Amniotic stem cell (primary cell): ENCODE measurements around the gene TMEM94.
"Not testable (repeated sequence)": the region's sequence is repeated elsewhere in the genome, so short reads cannot be mapped to it uniquely, and the experiment has no call there.

ENCODE experiments used
- DNase-seq: peaks from one replicate; lab custom pipeline; 2025; lab: John Stamatoyannopoulos, UW

TMEM94 gene

GRCh38 chr17:75477490-75477862 is 21.0 kb downstream of the TMEM94 start:
- not testable (repeated sequence) for DNase-seq

DNA sequence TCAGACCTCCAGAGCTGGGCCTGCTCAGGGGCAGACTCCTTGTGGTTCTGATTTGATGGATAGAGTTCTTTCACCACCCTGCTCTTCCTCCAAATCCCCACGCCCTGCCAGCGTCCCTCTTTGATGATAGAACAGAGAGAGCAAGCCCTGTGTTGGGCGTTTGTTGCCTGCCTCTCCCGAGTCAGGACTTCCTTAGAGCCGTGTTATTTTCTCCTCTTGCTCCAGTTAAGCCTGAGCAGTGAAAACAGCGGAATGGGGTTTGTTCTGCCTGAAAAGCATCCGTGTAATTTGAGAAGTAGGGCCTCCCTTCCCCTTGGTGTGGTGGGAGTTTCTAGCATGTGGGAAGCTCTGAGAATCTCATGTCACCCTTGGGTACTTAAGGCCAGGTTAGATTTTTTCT is 22.1 kb downstream of the TMEM94 start:
- no peak for DNase-seq

DNA sequence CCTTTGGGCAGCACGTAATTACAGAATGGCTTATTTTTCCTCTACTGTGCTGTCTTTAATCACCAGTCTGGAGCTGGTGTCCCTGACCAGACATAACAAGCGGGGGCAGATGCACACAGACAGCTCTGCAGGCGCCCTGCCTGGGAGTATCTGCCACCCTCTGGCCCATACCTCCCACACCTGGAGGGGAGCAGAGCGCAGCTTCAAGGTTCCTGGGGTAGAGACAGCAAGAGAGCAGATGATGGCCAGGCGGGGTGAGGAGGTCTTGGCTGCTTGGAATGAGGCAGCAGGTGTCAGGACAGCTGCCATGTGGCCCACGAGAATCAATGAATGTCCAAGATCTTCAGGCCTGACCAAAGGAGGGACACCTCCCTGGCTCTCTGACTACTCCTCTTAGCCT is 23.8 kb downstream of the TMEM94 start:
- DNase-seq: no peak

GRCh38 chr17:75481194-75482068 is 25.0 kb downstream of the TMEM94 start:
- DNase-seq: no peak

DNA sequence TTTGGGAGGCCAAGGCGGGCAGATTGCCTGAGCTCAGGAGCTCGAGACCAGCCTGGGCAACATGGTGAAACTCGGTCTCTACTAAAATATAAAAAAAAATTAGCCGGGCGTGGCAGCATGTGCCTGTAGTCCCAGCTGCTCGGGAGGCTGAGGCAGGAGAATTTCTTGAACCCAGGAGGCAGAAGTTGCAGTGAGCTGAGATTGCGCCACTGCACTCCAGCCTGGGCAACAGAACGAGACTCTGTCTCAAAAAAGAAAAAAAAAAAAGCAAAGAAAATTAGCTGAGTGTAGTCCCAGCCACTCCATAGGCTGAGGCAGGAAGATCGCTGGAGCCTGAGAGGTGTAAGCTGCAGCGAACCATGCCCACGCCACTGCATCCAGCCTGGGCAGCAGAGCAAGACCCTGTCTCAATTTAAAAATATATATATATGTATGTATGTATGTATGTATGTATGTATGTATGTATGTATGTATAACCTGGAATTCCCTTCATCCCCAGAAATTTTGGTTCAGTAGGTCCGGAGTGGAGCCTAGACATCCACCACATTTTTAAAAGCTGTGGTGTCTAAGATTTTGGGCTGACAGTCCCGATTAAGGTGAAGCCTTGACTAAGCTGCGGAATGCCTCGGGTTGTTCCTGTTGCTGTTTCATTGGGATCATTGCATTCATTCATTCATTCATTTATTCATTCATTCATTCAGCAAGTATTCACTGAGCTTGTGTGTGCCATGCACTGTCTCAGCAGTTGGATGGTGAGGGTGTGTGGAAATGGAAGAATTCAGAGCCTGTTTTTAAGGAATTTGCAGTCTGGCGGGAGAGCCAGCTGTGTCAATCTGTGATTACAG is 25.9 kb downstream of the TMEM94 start:
- no peak for DNase-seq

DNA sequence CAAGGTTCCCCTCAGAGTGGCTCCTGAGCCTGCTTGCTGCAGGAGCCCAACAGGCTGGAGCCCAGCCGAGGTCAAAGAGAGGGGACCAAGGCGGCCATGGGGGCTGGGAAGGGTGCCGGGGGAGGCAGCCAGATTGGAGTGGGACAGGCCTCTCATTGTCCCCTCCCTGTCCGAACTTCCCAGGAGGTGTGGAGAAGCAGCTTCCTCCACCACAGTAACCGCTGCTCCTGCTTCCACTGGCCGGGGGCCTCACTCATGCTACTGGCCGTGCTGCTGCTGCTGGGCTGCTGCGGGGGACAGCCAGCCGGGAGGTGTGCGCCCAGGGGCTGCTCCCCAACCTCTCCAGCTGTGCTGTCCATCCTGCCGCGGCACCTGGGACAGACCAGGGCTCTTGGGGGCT is 29.3 kb downstream of the TMEM94 start:
- DNase-seq: no peak

DNA sequence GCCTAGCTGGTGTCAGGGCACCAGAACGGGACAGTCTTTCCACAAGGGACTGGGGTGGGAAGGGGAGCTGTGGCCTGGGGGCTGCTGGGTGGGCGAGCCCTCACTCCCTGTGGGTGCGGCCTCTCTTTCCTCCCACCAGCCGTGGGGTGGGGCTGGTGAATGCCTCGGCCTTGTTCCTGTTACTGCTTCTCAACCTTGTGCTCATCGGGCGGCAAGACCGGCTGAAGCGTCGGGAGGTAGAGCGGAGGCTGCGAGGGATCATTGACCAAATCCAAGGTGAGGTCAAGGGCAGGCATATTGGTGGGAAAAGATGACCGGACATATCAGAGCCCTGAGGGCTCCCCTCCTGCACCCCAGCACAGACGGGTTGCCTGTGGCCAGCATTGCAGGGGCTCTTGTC is 29.7 kb downstream of the TMEM94 start:
- no peak for DNase-seq

DNA sequence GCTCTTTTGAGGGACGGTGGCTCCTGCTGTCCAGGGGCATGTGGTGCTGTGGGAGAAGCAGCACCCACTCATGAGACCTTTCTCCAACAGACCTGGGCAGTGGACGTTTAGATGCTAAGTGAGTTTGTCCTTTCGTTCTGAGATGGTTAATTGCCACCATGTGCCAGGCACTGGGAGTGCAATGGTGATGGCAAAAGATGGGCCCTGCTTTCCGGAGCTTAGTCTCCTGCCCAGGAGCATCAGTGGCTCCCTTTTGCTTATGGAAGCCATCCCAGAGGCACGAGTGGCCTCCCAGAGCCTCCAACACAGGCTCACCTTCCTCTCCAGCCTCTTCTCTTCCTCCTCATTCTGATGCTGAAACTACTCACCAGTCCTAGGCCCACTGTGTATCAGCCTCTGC is 30.5 kb downstream of the TMEM94 start:
- DNase-seq: no peak

- DNase-seq: no peak
Measured at GRCh38 chr17:75487351-75488070, 31.1 kb downstream of the TMEM94 start.

DNA sequence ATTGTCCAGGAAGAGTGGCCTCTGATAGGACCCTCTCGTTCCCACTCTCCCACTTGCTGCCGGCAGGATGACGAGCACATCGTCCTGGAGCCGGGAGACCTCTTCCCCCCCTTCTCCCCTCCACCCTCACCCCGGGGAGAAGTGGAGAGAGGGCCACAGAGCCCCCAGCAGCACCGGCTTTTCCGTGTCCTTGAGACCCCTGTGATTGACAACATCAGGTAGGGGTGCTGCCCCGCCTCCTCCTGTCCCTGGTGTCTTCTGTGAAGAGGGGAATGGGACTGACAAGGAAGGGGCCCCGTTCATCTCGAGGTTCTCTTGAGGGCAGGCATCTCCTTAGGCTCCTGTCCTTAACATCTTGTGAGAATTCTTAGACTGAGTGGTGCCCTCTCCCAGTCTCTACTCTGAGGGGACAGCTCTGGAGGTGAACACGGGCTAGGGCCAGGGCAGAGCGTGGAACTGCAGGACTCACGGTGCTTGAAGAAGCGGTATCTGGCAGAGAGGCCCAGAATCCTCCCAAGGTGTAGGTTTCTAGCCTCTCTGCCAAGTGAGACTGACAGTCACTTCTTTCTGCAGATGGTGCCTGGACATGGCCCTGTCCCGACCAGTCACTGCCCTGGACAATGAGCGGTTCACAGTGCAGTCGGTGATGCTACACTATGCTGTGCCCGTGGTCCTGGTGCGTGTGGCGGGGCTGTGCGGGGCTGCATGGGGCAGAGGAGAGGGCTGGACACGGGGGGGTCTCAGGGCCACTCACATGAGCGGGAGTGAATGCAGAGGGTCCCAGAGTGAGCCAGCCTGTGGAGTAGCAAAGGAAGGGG is 32.5 kb downstream of the TMEM94 start:
- DNase-seq: no peak

GRCh38 chr17:75489511-75489955 is 33.1 kb downstream of the TMEM94 start:
- no peak for DNase-seq

DNA sequence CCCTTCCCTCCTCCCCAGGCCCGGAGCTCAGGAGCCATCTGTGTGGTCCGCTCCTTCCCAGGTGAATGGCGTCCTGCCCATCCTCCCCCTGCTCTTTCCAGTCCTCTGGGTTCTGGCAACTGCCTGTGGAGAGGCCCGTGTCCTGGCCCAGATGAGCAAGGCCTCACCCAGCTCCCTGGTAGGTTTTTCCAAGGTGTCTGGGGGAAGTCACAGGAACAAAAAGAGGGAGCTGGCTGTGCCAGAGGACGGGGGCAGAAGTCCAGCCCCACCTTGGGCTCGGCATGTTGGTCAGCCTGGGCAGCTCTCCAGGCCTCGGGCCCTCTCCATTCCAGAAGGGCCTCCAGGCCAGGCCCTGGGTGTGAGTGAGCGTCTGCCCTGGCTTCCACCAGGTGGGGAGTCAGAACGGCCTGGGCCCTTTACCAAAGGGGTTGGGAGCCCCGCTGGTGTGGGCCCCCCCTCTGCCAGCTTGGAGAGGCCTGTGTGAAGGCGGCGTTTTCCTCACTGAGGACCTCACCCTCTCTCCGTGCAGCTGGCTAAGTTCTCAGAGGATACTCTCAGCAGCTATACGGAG is 33.8 kb downstream of the TMEM94 start:
- DNase-seq: no peak

DNA sequence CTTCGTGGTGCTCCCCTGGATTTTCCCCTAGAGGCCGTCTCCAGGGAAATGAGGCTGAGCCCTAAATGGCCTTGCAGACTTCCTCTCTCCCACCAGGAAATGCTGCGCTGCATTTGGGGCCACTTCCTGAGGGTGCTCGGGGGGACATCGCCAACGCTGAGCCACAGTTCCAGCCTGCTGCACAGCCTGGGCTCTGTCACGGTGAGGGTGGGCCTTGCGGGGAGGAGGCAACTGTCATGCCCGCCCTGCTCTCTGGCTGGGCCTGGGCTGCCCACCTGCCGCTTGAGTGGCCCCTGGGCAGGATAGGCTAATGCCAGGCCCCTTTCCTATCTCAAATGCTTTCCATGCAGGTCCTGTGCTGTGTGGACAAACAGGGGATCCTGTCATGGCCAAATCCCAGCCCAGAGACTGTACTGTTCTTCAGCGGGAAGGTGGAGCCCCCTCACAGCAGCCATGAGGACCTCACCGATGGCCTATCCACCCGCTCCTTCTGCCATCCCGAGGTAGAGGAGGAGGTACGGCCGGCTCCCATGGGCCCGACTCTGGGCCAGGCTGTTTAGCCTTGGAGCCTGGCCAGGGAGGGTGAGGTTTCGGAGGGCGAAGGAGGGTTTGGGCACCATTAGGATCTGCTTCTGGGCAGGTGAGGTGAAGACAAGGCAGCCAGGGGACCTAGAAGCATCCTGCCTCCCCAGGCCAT is 34.7 kb downstream of the TMEM94 start:
- no peak for DNase-seq

DNA sequence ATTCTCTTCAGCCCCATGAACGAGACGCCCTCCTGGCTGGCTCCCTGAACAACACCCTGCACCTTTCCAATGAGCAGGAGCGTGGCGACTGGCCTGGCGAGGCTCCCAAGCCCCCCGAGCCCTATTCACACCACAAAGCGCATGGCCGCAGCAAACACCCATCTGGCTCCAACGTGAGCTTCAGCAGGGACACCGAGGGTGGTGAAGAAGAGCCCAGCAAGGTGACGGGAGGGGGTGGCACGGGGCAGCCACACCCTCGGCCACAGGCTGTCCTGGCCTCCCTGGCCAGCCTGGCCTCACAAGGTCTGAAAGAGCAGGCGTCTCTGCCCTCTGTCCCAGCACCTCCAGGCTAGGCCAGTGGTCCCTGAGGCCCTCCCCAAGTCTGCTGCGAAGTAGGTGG is 35.2 kb downstream of the TMEM94 start:
- DNase-seq: no peak

- DNase-seq: no peak
Measured at GRCh38 chr17:75492555-75493168, 36.2 kb downstream of the TMEM94 start.

GRCh38 chr17:75493476-75494129 is 37.2 kb downstream of the TMEM94 start:
- DNase-seq: no peak

- no peak for DNase-seq
Measured at GRCh38 chr17:75494326-75494877, 38.0 kb downstream of the TMEM94 start.

- no peak for DNase-seq
Measured at GRCh38 chr17:75496005-75496404, 39.6 kb downstream of the TMEM94 start.

GRCh38 chr17:75498039-75498725 is 41.7 kb downstream of the TMEM94 start:
- DNase-seq: no peak
